GM19463 (cell line): ENCODE results near the gene FBLN2.

Experiments used
- ATAC-seq: cut with Tn5 transposase; IDR thresholded peaks from one replicate; pipeline ENCODE4 v1.9.1; 2021; ENCODE audit warnings: mild to moderate bottlenecking, moderate library complexity; ENCODE audit not compliant: unreplicated experiment

The FBLN2 gene

GRCh38 chr3:13656584-13657301 lies 107.8 kb downstream of the FBLN2 start:
- ATAC-seq, result no peak

- peak; percentile 70 for ATAC-seq
These were observed 108.9 kb downstream of the FBLN2 start for GRCh38 chr3:13657660-13658435.

- no peak for ATAC-seq
These were observed 109.8 kb downstream of the FBLN2 start for GRCh38 chr3:13658681-13659080.

GRCh38 chr3:13659221-13659969 lies 110.5 kb downstream of the FBLN2 start:
- no peak for ATAC-seq

GRCh38 chr3:13660042-13660874 lies 111.3 kb downstream of the FBLN2 start:
- ATAC-seq, result no peak

- ATAC-seq, result no peak
These were observed 112.2 kb downstream of the FBLN2 start for GRCh38 chr3:13661121-13661520.

GRCh38 chr3:13662238-13662847 lies 113.4 kb downstream of the FBLN2 start:
- ATAC-seq, result no peak

- ATAC-seq, result no peak
These were observed 115.0 kb downstream of the FBLN2 start for GRCh38 chr3:13663781-13664535.

GRCh38 chr3:13665582-13666226 lies 116.8 kb downstream of the FBLN2 start:
- ATAC-seq, result no peak

GRCh38 chr3:13666227-13666619 lies 117.3 kb downstream of the FBLN2 start:
- no peak for ATAC-seq

- ATAC-seq, result no peak
These were observed 118.1 kb downstream of the FBLN2 start for GRCh38 chr3:13666781-13667709.

- ATAC-seq, result no peak
These were observed 119.2 kb downstream of the FBLN2 start for GRCh38 chr3:13668136-13668535.

- ATAC-seq, result no peak
These were observed 120.5 kb downstream of the FBLN2 start for GRCh38 chr3:13669457-13669856.

- ATAC-seq, result no peak
These were observed 121.4 kb downstream of the FBLN2 start for GRCh38 chr3:13670292-13670691.

GRCh38 chr3:13671482-13672233 lies 122.7 kb downstream of the FBLN2 start:
- ATAC-seq, result no peak

- no peak for ATAC-seq
These were observed 124.3 kb downstream of the FBLN2 start for GRCh38 chr3:13673207-13673606.

- no peak for ATAC-seq
These were observed 125.7 kb downstream of the FBLN2 start for GRCh38 chr3:13674538-13675185.
